OCI-LY1 (cell line): ENCODE results near the gene TAOK1.

Source experiments
- EZH2 ChIP-seq: fragments of 200-600 bp; sonication (generic), shearing (Covaris generic); IDR thresholded peaks from 2 replicates; pipeline ENCODE4 v1.8.0; 2017; ENCODE audit warnings: borderline replicate concordance, mixed run types, mild to moderate bottlenecking, antibody characterized with exemption, low read length, moderate library complexity, mixed read lengths
- TF ChIP-seq, protein P1 (sequence below): fragments of 200-600 bp; sonication (generic), shearing (Covaris generic); IDR thresholded peaks from 2 replicates; pipeline ENCODE4 v1.5.1; 2017; ENCODE audit warnings: mild to moderate bottlenecking, antibody characterized with exemption, low read length, moderate library complexity, mixed read lengths

DNA sequence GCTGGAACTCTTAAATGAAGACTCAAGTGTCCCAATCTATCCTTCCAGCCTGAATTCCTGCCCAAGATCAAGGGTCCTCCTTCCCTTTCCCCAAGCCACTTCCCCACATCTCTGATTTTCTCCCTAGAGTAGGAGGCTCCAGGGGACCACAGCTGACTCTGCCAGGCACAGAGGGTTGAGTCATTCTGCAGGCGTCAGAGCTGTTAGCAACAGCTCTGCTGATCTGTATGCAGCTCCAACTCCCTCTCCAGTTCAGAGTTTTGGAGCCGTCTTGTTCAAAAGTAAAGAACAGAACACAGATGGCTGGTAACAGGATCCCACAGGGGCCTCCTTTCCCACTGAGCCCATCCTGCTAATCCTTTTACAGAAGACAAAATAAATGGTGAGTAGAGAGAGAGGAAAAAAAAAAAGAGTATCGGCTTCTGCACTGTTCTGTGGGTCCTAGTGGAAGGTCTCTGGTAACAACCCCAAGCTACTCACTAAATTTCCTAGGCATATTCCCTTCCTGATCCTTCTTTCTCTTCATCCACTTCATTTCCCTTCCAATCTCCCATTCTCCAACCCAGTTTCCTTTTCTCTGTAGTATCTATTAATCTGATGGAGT, 13.4 kb upstream of the TAOK1 start:
- TF ChIP-seq, protein P1, sequence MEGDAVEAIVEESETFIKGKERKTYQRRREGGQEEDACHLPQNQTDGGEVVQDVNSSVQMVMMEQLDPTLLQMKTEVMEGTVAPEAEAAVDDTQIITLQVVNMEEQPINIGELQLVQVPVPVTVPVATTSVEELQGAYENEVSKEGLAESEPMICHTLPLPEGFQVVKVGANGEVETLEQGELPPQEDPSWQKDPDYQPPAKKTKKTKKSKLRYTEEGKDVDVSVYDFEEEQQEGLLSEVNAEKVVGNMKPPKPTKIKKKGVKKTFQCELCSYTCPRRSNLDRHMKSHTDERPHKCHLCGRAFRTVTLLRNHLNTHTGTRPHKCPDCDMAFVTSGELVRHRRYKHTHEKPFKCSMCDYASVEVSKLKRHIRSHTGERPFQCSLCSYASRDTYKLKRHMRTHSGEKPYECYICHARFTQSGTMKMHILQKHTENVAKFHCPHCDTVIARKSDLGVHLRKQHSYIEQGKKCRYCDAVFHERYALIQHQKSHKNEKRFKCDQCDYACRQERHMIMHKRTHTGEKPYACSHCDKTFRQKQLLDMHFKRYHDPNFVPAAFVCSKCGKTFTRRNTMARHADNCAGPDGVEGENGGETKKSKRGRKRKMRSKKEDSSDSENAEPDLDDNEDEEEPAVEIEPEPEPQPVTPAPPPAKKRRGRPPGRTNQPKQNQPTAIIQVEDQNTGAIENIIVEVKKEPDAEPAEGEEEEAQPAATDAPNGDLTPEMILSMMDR = no peak
- no peak for TF ChIP-seq EZH2
